PFSK-1 (cell line): ENCODE measurements around the gene MBNL2.

Experiments
- POLR2AphosphoS5 ChIP-seq: IDR thresholded peaks from 2 replicates; pipeline ENCODE4 v1.6.1; 2012; ENCODE audit warnings: low read depth, mild to moderate bottlenecking, control low read depth, low read length, moderate library complexity
- TAF1 ChIP-seq: IDR thresholded peaks from 2 replicates; pipeline ENCODE4 v1.6.1; 2012; ENCODE audit warnings: low read length, control low read depth, borderline replicate concordance; ENCODE audit not compliant: insufficient read depth
- TF ChIP-seq, protein P1 (sequence below), 2 experiments: IDR thresholded peaks; 2 replicates each; pipeline versions ENCODE4 v1.6.1 to v1.8.0; 2011 to 2012; ENCODE audit warnings: low read depth in 2 of 2, low read length in 2 of 2, control low read depth in 1 of 2, inconsistent platforms in 1 of 2, mild to moderate bottlenecking in 1 of 2, moderate library complexity in 1 of 2; ENCODE audit not compliant: insufficient read depth in 1 of 2

DNA sequence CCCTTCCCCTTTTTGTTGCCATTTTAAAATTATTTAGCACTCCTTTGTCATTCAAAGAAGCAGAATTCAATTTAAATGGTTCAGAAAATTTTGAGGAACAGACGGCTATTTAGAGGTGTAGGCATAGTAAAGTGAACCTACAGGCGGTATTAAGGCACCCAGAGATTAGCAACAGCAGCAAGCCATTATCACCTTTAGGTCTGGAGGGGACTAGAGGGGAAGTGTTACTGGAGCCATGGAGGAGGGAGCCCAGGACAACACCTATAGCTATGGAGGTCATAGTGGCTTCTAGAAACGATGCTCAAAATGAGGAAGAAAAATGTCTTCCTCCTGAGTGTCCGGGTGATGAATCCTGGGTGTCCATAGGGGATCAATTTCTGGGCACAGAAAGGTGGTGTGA lies 25.8 kb upstream of the MBNL2 start:
- TF ChIP-seq, protein P1, sequence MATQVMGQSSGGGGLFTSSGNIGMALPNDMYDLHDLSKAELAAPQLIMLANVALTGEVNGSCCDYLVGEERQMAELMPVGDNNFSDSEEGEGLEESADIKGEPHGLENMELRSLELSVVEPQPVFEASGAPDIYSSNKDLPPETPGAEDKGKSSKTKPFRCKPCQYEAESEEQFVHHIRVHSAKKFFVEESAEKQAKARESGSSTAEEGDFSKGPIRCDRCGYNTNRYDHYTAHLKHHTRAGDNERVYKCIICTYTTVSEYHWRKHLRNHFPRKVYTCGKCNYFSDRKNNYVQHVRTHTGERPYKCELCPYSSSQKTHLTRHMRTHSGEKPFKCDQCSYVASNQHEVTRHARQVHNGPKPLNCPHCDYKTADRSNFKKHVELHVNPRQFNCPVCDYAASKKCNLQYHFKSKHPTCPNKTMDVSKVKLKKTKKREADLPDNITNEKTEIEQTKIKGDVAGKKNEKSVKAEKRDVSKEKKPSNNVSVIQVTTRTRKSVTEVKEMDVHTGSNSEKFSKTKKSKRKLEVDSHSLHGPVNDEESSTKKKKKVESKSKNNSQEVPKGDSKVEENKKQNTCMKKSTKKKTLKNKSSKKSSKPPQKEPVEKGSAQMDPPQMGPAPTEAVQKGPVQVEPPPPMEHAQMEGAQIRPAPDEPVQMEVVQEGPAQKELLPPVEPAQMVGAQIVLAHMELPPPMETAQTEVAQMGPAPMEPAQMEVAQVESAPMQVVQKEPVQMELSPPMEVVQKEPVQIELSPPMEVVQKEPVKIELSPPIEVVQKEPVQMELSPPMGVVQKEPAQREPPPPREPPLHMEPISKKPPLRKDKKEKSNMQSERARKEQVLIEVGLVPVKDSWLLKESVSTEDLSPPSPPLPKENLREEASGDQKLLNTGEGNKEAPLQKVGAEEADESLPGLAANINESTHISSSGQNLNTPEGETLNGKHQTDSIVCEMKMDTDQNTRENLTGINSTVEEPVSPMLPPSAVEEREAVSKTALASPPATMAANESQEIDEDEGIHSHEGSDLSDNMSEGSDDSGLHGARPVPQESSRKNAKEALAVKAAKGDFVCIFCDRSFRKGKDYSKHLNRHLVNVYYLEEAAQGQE (IDR thresholded peaks at IDR 0.05; ENCODE audit: insufficient read depth in 1 of 2, low read depth in 2 of 2, low read length in 2 of 2): no peak
- no peak for TF ChIP-seq TAF1
- TF ChIP-seq POLR2AphosphoS5: no peak
